ENCODE data around the gene ZBTB20.

DNA sequence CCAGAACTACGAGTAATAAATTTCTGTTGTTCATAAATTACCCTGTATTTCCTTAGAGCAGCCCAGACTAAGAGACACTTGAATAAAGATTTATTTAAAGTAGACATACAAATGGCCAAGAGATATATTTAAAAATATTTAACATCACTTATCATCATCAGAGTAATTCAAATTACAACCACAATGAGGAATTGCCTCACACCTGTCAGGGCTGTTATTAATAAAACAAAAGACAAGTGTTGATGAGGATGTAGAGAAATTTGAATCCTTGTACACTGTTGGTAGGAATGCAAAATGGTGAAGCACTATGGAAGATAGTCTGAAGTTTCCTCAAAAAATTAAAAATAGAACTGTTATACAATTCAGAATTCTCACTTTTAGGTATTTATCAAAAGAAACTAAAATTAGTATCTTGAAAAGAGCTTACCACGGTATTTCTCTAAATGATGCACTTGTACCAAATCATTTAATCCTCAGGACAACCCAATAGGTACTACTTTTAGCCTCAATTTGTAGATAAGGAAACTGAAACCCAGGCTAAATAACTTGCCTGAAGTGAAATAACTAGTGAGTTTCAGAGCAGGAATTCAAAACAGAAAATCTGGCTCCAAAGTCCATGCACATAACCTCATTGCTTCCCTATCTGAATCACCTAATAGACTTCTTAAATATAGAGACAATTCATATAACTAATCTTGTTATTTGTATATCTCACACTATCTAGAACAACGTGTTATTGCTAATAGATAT, 69.4 kb downstream of the ZBTB20 start:
- TF ChIP-seq, protein P1, sequence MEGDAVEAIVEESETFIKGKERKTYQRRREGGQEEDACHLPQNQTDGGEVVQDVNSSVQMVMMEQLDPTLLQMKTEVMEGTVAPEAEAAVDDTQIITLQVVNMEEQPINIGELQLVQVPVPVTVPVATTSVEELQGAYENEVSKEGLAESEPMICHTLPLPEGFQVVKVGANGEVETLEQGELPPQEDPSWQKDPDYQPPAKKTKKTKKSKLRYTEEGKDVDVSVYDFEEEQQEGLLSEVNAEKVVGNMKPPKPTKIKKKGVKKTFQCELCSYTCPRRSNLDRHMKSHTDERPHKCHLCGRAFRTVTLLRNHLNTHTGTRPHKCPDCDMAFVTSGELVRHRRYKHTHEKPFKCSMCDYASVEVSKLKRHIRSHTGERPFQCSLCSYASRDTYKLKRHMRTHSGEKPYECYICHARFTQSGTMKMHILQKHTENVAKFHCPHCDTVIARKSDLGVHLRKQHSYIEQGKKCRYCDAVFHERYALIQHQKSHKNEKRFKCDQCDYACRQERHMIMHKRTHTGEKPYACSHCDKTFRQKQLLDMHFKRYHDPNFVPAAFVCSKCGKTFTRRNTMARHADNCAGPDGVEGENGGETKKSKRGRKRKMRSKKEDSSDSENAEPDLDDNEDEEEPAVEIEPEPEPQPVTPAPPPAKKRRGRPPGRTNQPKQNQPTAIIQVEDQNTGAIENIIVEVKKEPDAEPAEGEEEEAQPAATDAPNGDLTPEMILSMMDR (IDR thresholded peaks at IDR 0.05): no peak
- no peak for TF ChIP-seq POLR2A (IDR thresholded peaks at IDR 0.05)
